K562 (cell line): Measurements from ENCODE around the gene ASMTL. TPM values are rescaled to one million over a fixed set of nuclear protein-coding genes. Genes with fewer than 3 reads are reported as not detected.

Experiments
- ATAC-seq: fragments of 200-7000 bp; cut with Tn5 transposase; 3 replicates; pipeline ENCODE4 v1.9.1; 2020; ENCODE audit warnings: moderate library complexity
- BruUV-seq: library from RNA; stranded (reverse); fragments of 400-500 nt; replicated peaks from 2 replicates; lab custom pipeline; 2021; lab: Mats Ljungman, UMichigan
- CTCF ChIA-PET: fragments of 300-600 bp; formaldehyde crosslinking; extraction: SDS; loops from one replicate; lab custom pipeline; 2021; ENCODE audit warnings: low intra/inter-chr PET ratio; lab: Yijun Ruan, JAX
- POLR2A ChIA-PET: fragments of 300-600, 350-650 bp; sonication (Branson Sonifier 250); formaldehyde crosslinking; extraction: SDS; loops from one replicate; lab custom pipeline; 2021; ENCODE audit warnings: antibody characterized with exemption, inconsistent platforms; lab: Yijun Ruan, JAX
- DNase-seq, 4 experiments: peaks; one replicate each; pipeline versions ENCODE4 v3.0.0 to v3.0.0-alpha.2; 2011 to 2018; ENCODE audit warnings: low spot score in 3 of 4, mixed read lengths in 3 of 4; ENCODE audit errors: extremely low read depth in 1 of 4
- FAIRE-seq: peaks from 2 replicates; lab custom pipeline; 2011; peaks lifted over from hg19 to GRCh38; lab: Jason Lieb, UNC
- H2AFZ ChIP-seq: 2 replicates; pipeline ENCODE4 v1.6.0; 2011; ENCODE audit warnings: low read depth, low read length, control low read depth, inconsistent platforms
- H3K27ac ChIP-seq: fragments of 200-600 bp; 3 replicates; pipeline ENCODE4 v1.8.0; 2011; ENCODE audit warnings: low read depth, mild to moderate bottlenecking, control low read depth, inconsistent platforms, low read length, moderate library complexity, mixed read lengths; ENCODE audit errors: extremely low read depth
- H3K27me3 ChIP-seq, 2 experiments: fragments of 300-600 bp in 1 of 2; 2 replicates in 1 of 2; 3 replicates in 1 of 2; pipeline versions ENCODE4 v1.6.0 to v1.8.0; 2011; ENCODE audit warnings: inconsistent platforms in 2 of 2, low read length in 2 of 2, mild to moderate bottlenecking in 1 of 2, mixed read lengths in 1 of 2, moderate library complexity in 1 of 2; ENCODE audit not compliant: control insufficient read depth in 2 of 2, insufficient read depth in 2 of 2
- H3K36me3 ChIP-seq: fragments of 300-600 bp; 3 replicates; pipeline ENCODE4 v1.8.0; 2011; ENCODE audit warnings: mild to moderate bottlenecking, low read length, inconsistent platforms; ENCODE audit not compliant: control insufficient read depth, insufficient read depth
- H3K4me1 ChIP-seq, 2 experiments: fragments of 200-600 bp in 1 of 2; replicated peaks in 1 of 2; 2 replicates in 1 of 2; 3 replicates in 1 of 2; pipeline versions ENCODE4 v1.5.1 to v1.8.0; 2011; ENCODE audit warnings: inconsistent platforms in 2 of 2, low read length in 2 of 2, mild to moderate bottlenecking in 1 of 2, mixed read lengths in 1 of 2, moderate library complexity in 1 of 2; ENCODE audit not compliant: control insufficient read depth in 2 of 2, insufficient read depth in 2 of 2
- H3K4me2 ChIP-seq: 2 replicates; pipeline ENCODE4 v1.6.1; 2011; ENCODE audit warnings: low read length, control low read depth, inconsistent platforms, mixed read lengths; ENCODE audit not compliant: insufficient read depth
- H3K4me3 ChIP-seq: fragments of 200-600 bp; sonication (generic), shearing (Covaris generic); 2 replicates; pipeline ENCODE4 v1.5.1; 2016; ENCODE audit warnings: control low read depth, inconsistent platforms
- H3K79me2 ChIP-seq: fragments of 200-600 bp; 3 replicates; pipeline ENCODE4 v1.8.0; 2011; ENCODE audit warnings: low read length, inconsistent platforms; ENCODE audit not compliant: control insufficient read depth, insufficient read depth
- H3K9ac ChIP-seq, 2 experiments: 2 replicates each; pipeline versions ENCODE4 v1.6.0 to v1.6.1; 2011; ENCODE audit warnings: low read depth in 2 of 2, low read length in 2 of 2, control low read depth in 1 of 2, inconsistent platforms in 1 of 2, mild to moderate bottlenecking in 1 of 2, mixed read lengths in 1 of 2; ENCODE audit not compliant: insufficient read depth in 1 of 2
- H3K9me1 ChIP-seq: one replicate; pipeline ENCODE4 v1.6.0; 2011; ENCODE audit warnings: inconsistent platforms, mild to moderate bottlenecking, low read length, moderate library complexity; ENCODE audit not compliant: control insufficient read depth, insufficient read depth
- H3K9me3 ChIP-seq: replicated peaks from 2 replicates; pipeline ENCODE4 v1.5.1; 2011; ENCODE audit warnings: low read depth, low read length, inconsistent platforms; ENCODE audit not compliant: control insufficient read depth, insufficient read depth
- H4K20me1 ChIP-seq: replicated peaks from 2 replicates; pipeline ENCODE4 v1.6.1; 2011; ENCODE audit warnings: low read length, inconsistent platforms, mixed read lengths; ENCODE audit not compliant: control insufficient read depth, insufficient read depth
- ATF7 ChIP-seq: fragments of 450-650 bp; IDR thresholded peaks from 2 replicates; pipeline ENCODE4 v1.7.1; 2014; ENCODE audit warnings: mild to moderate bottlenecking, moderate library complexity
- BHLHE40 ChIP-seq: IDR thresholded peaks from 2 replicates; pipeline ENCODE4 v1.6.1; 2011; ENCODE audit warnings: low read length, improper control_type of control experiment
- BRD4 ChIP-seq: fragments of 200-600 bp; sonication (generic); IDR thresholded peaks from 2 replicates; pipeline ENCODE4 v1.6.1; 2017; ENCODE audit warnings: inconsistent platforms
- CCAR2 ChIP-seq: fragments of 200-400 bp; formaldehyde crosslinking; IDR thresholded peaks from 2 replicates; pipeline ENCODE4 v1.6.1; 2017; ENCODE audit warnings: mild to moderate bottlenecking, low read depth, low read length
- EGR1 ChIP-seq: fragments of 450-650 bp; conservative IDR thresholded peaks from 2 replicates; pipeline ENCODE4 v1.6.1; 2017; ENCODE audit warnings: mild to moderate bottlenecking
- KLF16 ChIP-seq: IDR thresholded peaks from 2 replicates; pipeline ENCODE4 v1.6.1; 2016; ENCODE audit warnings: antibody characterized with exemption
- LEF1 ChIP-seq: fragments of 450-650 bp; IDR thresholded peaks from 2 replicates; pipeline ENCODE4 v1.6.1; 2016; ENCODE audit warnings: mild to moderate bottlenecking
- MEIS2 ChIP-seq: fragments of 450-650 bp; IDR thresholded peaks from 2 replicates; pipeline ENCODE4 v1.6.1; 2014; ENCODE audit warnings: mild to moderate bottlenecking; ENCODE audit not compliant: partially characterized antibody
- POLR2G ChIP-seq: fragments of 200-400 bp; formaldehyde crosslinking; IDR thresholded peaks from 2 replicates; pipeline ENCODE4 v1.6.1; 2017; ENCODE audit warnings: low read depth, mild to moderate bottlenecking, antibody characterized with exemption, low read length, moderate library complexity
- PRDM10 ChIP-seq: fragments of 450-650 bp; IDR thresholded peaks from 2 replicates; pipeline ENCODE4 v1.6.1; 2018; ENCODE audit not compliant: partially characterized antibody
- SMAD3 ChIP-seq: fragments of 450-650 bp; formaldehyde crosslinking; conservative IDR thresholded peaks from 2 replicates; pipeline ENCODE4 v1.4.0; 2020; ENCODE audit warnings: mild to moderate bottlenecking
- VEZF1 ChIP-seq: fragments of 200-800 bp; sonication (Bioruptor generic); IDR thresholded peaks from 2 replicates; pipeline ENCODE4 v1.6.1; 2017; ENCODE audit warnings: missing genetic modification characterization, missing compliant biosample characterization
- ZBTB49 ChIP-seq: sonication (generic); formaldehyde crosslinking; IDR thresholded peaks from 2 replicates; pipeline ENCODE4 v1.8.0; 2022; ENCODE audit warnings: missing genetic modification reagents, mild to moderate bottlenecking, borderline replicate concordance
- WGBS: fragments of 100-300 bp; shearing (Covaris generic); methylation state at CpG from one replicate; pipeline ENCODE4 v1.1.6; 2016; ENCODE audit warnings: low coverage, mixed read lengths; ENCODE audit not compliant: insufficient coverage; ENCODE audit errors: missing lambda C conversion rate; 5-methylcytosine and 5-hydroxymethylcytosine counted together
- in situ Hi-C: fragments of 300-500 bp; cut with MboI; formaldehyde crosslinking; loops from 4 replicates; pipeline ENCODE4 v1.15.0; 2018; ENCODE audit warnings: inconsistent platforms, mixed read lengths
- intact Hi-C: fragments of 100-400 bp; cut with micrococcal nuclease; formaldehyde crosslinking; loops from 2 replicates; pipeline ENCODE4 v1.14.2; 2022
- polyA plus RNA-seq, 8 experiments: library from polyadenylated mRNA; depleted of rRNA in 4 of 8; stranded (reverse) in 5 of 8; unstranded in 3 of 8; fragments of >200 nt; fragmentation: Nextera tagmentation in 2 of 8; fragmentation: Illumina TruSeq in 1 of 8; extraction: Ambion mirVana in 2 of 8; extraction: Trizol in 1 of 8; gene quantifications; 2 replicates each; pipeline versions ENCODE4 v1.2.1 to v1.2.3, GENCODE V29; 2011 to 2014; ENCODE audit warnings: inconsistent platforms in 1 of 8, missing spikeins in 1 of 8
- total RNA-seq, 7 experiments: library from RNA; depleted of rRNA in 6 of 7; stranded (reverse); fragments of >200 nt in 6 of 7; fragmentation: Illumina TruSeq in 2 of 7; extraction: Trizol in 2 of 7; gene quantifications; 2 replicates each; pipeline versions ENCODE4 v1.2.1 to v1.2.3, GENCODE V29; 2011 to 2021; ENCODE audit warnings: low replicate concordance in 1 of 7

Gene ASMTL
- total and polyA plus RNA-seq, 9 of the 15 experiments (the other 6 are each of a cell fraction or from before 2014, with no cell fraction given) = 0.56 to 20.6 (median 7.6) TPM

- no peak for TF ChIP-seq ZBTB49 (CRISPR knock-in tag)
- TF ChIP-seq CCAR2 = no peak
Observed at GRCh38 chrX:1452516-1453394, at the start of gene ASMTL (continued).

DNA sequence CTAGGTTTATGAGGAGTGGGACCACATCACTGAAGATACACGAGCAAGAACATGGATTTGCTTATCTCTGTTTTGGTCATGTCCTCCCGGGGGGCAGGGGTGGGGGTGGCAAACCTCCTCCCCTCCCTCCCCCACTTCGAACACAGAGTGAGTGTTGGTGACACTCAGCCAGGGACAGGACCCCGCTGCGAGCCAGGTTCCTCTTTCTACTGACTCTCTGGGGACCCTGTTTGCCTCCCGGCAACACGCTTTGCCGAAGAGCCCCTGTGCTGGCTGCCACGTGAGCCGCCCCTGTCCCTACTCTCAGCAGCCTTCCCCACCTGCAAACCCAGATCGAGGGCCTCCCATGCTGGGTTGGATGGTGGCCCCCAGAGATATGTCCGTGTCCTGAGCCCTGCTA, 49.5 kb upstream of the ASMTL start:
- DNase-seq = peak in 2 of 4 experiments; percentile 10 to 27
- Histone ChIP-seq H3K36me3 (no peaks in the 10 kb centered on the region), H3K27ac (peak overlapping the region; percentile 43; the same call in 1 of the 3 replicates), H4K20me1 (no peaks in the 10 kb centered on the region), H3K9me3 (no peaks in the 10 kb centered on the region), H3K4me2 (peak overlapping the region; percentile 9; the same call in 1 of the 2 replicates), H3K4me1 (peaks cover 6 to 20% of the 10 kb centered on the region in 2 experiments), H2AFZ (peak overlapping the region; percentile 57), H3K79me2 (no peaks in the 10 kb centered on the region), H3K9me1 (no peaks in the 10 kb centered on the region), H3K4me3 (no peak overlapping the region), H3K27me3 (no peaks in the 10 kb centered on the region), H3K9ac (peak overlapping the region in 1 of 2 experiments; percentile 63; a peak in 2 of 4 replicates)
- BruUV-seq = no TSS peak
- intact Hi-C loops (no loop called here), in situ Hi-C loops (no loop called here)
- ChIA-PET CTCF (no interaction called here), POLR2A (no interaction called here)
- 6% methylated on average over 3 of the region's 12 CpGs for WGBS
- FAIRE-seq = no peak
- ATAC-seq = peak; percentile 63
- TF ChIP-seq POLR2G (no peak), SMAD3 (CRISPR knock-in tag) (no peak), PRDM10 (peak; percentile 72), VEZF1 (CRISPR knock-in tag) (peak; percentile 81), LEF1 (no peak), ATF7 (peak; percentile 22; the same call in 1 of the 2 replicates), EGR1 (peak; percentile 27; the same call in 1 of the 2 replicates), BHLHE40 (peak; percentile 14; the same call in 1 of the 2 replicates), KLF16 (no peak), BRD4 (peak; percentile 17; the same call in 1 of the 2 replicates), MEIS2 (no peak)
